Right ventricle myocardium inferior (tissue), 1 donor: ENCODE results near the gene SPAG6. TPM values are rescaled to one million over a fixed set of nuclear protein-coding genes. Genes with fewer than 3 reads are reported as not detected.
"Not testable (repeated sequence)": the region's sequence is repeated elsewhere in the genome, so short reads cannot be mapped to it uniquely, and the experiment has no call there.

Experiments used
- ATAC-seq: fragments of 200-7000 bp; cut with Tn5 transposase; one replicate; pipeline ENCODE4 v1.9.1; 2020; ENCODE audit warnings: mild to moderate bottlenecking, moderate library complexity
- DNase-seq: peaks from one replicate; pipeline ENCODE4 v3.0.0; 2021; ENCODE audit errors: missing footprints
- intact Hi-C: fragments of 100-400 bp; cut with DNase I; formaldehyde crosslinking; loops from one replicate; pipeline ENCODE4 v1.11.0; 2022
- long read RNA-seq: library from polyadenylated mRNA; unstranded; transcript quantifications from one replicate; pipeline ENCODE4 v2.0.0, GENCODE V29; 2021
- total RNA-seq: library from RNA; stranded (reverse); fragmentation: NEBNext Ultra II Directional; extraction: Animal tissue kit (Norgen Biotek cat#: 25700); gene quantifications from one replicate; pipeline ENCODE4 v1.2.1, GENCODE V29; 2021
- donor health status: DM: no; HTN: yes; CAD: no; lungs with severe emphysema.

The SPAG6 gene
- not detected for total RNA-seq
- long read RNA-seq = 0 reads

DNA sequence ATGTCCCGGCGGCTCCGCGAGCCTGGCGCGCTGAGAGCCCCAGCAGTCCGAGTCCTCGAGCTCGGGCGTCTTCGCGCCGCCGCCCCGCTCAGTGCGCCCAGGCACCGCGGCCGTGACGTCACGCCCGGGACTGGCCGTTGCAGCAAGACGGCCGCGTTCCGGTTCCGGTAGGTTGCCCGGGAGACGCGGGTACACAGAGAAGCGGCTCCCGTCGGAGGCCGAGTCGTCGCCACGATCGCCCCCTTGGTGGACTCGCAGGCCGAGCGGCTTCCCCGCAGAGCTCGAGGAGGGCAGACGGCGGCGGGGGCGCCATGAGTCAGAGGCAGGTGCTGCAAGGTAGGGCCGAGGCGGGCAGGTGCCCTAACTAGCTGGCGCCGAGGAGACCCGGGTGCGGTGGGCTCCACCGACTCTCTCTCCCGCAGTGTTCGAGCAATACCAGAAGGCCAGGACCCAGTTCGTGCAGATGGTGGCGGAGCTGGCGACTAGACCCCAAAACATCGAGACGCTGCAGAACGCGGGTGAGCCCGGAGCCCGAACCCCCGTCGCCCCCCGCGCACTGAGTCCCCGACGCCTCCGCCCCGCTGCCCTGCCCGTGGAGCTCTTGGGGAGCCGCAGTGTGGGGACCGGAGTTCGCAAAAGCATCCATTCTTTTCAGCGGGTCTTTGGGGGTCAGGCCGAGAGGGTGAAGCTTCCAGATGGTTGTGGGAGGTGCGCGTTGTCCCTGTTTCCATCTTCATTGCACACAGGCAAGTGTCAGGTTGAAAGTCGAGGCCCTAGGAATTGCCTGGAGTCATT is at the start of gene SPAG6:
Gene SPAG6 (plus strand): TSS at position 196 of the 795 bp plus-strand sequence. CDS start 116 bp downstream, at position 312.
- DNase-seq (peak; percentile 90), ATAC-seq (no peak)
- intact Hi-C loops = loop anchor here (10.0 kb wide), 1 partner anchor 639 kb away; no protein-coding TSS in a partner anchor

DNA sequence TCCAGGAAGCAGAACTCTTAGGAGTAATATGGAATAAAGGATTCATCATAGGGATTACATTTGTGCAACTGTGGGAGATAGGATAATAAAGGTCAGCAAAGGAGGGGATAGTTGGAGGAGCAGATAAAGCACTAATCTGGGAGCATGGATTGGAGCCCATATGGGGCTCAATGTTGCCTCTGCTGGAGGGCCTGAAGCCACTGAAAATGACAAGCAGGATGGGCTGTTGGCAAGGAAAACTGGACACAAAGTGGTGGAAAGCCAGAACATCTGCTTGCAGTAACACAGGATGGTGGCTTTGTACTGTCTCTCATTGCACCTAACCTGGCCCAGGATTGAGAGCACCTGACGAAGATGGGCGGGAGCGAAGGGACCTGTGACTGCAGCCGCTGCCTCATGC is 44.1 kb upstream of the SPAG6 start:
- no peak for DNase-seq
- no peak for ATAC-seq
- intact Hi-C loops = no loop called here

DNA sequence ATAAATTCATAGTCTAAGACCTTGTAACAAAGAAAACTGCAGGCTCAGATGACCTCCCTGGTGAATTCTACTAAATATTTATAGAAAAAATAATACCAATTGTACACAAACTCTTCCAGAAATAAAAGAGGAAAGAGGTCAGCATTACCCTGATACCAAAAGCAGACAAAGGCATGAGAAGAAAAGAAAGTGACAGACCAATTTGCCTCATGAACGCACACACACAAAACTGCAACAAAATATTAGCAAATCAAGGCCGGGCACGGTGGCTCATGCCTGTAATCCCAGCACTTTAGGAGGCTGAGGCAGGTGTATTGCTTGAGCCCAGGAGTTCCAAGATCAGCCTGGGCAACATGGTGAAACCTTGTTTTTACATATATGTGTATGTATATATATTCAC is 41.8 kb upstream of the SPAG6 start:
- no peak for ATAC-seq
- intact Hi-C loops = no loop called here

DNA sequence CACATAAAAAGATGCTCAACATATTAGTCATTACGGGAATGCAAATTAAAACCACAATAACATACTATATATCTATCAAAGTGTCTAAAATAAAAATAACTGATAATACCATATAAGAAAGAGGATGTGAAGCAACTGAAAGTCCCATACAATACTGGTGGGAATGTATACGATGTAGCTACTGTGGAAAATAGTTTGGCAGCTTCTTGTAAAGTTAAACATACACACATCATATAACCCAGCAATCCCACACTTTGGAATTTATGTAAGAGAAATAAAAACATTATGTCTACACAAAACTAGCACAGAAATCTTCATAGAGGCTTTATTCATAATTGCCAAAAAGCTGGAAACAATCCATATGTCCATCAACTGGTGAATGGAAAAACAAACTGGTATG is 39.6 kb upstream of the SPAG6 start:
- DNase-seq (no peak), ATAC-seq (no peak)
- intact Hi-C loops = no loop called here

More for the DNA sequence above, 41.8 kb upstream of the SPAG6 start:
- no peak for DNase-seq

DNA sequence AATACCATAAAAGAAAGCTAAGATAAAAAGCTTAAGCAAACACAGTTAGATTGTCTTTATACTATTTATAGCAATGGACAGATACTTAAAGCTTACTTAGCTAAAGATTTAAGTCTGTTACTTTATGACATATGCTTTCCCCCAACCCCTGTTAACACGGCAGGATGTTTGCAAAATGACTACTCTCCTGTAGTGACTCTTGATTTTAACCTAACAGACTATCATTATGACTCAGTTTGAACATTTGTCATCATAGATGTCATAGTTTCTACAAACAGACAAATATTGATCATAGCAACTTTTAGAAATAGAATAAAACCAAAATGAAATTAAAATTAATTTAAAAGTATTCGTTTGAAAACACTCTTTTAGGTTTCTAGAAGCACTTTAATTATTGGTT is 36.9 kb upstream of the SPAG6 start:
- ATAC-seq (no peak), DNase-seq (no peak)
- intact Hi-C loops = no loop called here

DNA sequence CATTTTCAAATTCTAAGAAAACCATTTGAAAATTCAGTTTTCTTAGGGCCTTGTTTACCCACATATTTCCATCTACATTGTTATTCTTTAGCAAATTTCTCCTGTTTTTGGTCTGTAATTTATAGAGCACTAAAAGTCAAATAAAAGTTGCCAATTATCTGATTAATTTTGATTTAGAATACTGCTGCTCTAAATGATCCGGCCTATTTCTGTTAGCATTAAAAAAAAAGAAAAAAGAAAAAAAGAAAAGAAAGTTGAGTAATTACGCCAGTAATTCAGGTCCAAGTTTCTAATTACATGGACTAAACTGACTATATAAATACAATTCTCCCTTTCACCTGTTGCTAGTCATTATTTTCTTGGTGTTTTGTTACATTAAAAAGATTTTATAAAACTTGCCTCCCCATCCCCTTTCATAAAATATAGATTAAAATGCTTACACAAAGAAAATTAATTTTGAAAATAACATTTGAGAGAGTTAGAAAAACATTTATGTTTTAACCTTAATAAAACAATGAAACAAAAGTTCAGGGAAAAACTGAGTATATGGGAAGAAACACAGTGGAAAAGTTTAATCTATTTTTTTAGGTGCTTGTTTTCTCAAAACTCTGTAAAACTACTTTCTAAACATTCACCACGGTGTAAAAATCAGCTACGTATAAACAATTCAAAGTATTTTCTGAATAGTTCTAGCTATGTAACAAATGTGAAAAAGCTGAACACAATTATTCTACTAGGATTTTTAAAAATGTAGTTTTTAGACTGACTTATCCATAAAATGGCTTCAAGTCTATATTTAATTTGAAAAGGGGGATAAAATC is 35.9 kb upstream of the SPAG6 start:
- no peak for DNase-seq
- intact Hi-C loops = no loop called here
- ATAC-seq = no peak

DNA sequence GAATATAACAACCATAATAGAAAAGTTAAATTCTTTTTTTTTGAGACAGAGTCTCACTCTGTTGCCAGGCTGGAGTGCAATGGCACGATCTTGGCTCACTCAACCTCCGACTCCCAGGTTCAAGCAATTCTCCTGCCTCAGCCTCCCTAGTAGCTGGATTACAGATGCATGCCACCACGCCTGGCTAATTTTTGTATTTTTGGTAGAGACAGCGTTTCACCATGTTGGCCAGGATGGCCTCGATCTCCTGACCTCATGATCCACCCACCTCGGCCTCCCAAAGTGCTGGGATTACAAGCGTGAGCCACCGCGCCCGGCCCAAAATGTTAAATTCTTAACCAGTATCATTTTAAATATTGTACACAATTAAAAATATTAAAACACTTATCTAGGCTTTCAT is 35.3 kb upstream of the SPAG6 start:
- DNase-seq, intact Hi-C loops, ATAC-seq: not testable (repeated sequence)

DNA sequence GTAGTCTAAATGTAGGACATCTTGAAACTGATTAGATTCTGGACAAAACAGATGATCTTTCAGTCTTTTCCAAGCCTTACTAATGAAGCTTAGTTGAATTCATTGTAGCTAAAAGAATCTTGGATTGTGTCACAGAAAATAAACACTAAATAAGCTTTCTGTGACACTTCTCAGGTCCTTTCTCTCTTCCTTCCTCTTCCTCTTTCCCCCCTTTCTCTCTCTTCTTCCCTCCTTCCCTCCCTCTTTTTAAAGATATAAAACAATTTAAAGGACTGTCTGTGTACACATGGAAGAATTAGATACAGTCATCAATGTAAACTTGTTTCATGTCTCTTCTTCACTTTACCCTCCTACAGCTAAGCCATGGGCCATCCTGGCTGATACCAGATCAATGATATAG is 34.4 kb upstream of the SPAG6 start:
- DNase-seq (no peak), ATAC-seq (no peak)
- intact Hi-C loops = no loop called here

DNA sequence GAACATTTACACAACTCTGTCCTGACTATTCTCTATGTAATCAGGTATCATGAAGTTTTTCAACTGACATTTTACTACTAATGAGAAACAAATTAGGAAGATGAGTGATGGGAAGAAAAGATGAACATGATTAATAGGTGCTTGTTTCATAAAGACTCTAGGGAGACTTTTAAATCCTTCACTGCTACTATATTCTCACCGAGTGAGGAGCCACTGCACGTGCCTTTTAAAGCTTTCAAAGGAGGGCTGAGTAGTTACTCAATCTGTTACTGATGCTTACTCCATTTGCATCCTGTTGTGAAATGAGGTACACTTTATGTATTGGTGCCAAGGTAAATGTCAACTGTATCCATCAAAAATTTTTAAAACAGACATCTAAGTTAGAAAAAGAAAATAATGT is 30.4 kb upstream of the SPAG6 start:
- intact Hi-C loops = no loop called here

DNA sequence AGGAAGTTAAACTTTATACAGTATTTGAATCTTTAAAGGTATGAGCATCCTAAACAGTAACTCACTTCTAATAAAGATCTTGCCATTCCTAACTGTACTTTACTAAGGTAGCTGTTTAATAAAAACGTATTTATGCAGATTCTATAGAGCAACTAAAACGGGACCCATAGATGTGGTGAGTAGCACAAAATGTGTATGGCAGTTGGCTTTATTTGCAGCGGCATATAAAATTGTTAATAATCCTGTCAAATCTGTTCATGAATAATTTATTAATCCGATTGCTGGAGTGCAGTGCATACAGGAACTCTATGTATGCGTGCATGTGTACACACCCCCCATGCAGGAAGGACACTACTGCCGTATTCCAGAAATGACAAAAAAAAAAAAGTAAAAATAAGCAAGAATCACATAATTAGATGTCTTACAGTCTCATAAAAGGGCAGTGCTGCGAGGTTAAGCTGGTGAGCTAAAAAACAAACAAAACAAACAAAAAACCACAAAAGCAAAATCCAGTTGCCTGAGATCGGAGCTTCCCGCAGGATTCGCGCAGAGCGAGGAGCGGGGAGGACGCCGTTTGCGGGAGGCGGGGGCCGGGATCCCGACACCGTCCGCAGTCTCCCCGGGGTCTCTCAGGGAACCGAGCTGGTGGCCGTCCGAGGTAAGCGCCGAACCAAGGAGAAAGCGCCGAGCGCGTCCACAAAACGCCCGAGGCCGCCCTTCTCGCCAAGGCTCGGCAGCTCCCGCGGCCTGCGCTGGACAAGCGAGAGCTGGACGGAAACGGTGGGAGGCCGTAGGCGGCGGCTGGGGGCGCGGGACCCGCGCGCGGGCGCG is 29.6 kb upstream of the SPAG6 start:
- ATAC-seq = no peak
- intact Hi-C loops = loop anchor here (2.0 kb wide), 1 partner anchor 87 kb away; no protein-coding TSS in a partner anchor
- no peak for DNase-seq

More for the DNA sequence above, 30.4 kb upstream of the SPAG6 start:
- DNase-seq (no peak), ATAC-seq (no peak)

DNA sequence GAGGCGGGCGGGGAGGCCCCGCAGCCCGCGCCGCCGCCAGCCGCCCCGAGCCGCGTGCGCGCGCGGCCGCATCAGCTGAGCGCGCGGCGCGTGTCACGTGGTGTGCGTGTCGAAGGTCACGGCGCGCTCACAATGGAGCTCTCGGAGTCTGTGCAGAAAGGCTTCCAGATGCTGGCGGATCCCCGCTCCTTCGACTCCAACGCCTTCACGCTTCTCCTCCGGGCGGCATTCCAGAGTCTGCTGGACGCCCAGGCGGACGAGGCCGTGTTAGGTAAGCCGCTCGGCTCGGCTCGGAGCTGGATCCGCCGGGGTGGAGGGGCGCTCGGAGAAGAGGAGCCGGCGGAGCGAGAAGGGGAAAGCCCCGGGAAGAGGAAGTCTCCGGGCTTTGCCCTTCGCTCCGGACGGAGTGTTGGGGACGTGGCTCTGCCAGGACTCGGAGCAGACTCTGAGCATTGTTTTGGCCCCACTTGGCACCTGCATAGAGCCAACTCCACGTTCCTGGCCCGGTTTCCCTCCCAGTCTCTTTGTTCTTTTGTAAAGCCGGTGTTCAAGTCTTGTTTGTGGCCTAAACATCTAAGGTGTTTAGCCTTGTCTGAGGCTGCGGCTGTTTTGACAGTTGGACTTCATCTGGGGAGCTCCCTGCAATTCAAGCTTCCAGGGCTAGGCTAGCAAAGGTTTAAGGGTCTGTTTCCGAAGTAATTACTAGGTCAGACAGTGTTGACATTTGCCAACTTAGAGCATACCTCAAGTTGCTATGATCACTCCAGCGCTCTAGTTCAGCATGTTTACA is 28.8 kb upstream of the SPAG6 start, which contains the start of gene COMMD3:
Gene COMMD3 (plus strand): TSS at position 103 of the 790 bp plus-strand sequence. CDS start 30 bp downstream, at position 133.
- intact Hi-C loops = loop anchor here (2.0 kb wide), 1 partner anchor 88 kb away; no protein-coding TSS in a partner anchor
- peak; percentile 92 for ATAC-seq
- peak; percentile 96 for DNase-seq

DNA sequence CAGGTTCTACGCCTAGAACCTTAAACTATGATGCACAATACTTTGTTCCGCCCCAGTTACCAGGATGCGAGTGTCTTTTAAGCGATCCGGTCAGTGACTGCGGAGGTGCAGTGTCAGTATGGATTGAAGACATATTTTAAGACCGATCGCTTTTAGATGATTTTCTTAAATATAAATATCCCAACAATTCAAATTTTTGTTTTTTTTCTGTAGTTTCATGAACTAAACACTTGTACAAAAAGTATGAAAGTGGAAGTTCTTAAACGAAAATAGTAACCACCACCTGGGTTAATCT is 28.3 kb upstream of the SPAG6 start:
- DNase-seq (no peak), ATAC-seq (no peak)
- intact Hi-C loops = loop anchor here (2.0 kb wide), 1 partner anchor 88 kb away; no protein-coding TSS in a partner anchor

DNA sequence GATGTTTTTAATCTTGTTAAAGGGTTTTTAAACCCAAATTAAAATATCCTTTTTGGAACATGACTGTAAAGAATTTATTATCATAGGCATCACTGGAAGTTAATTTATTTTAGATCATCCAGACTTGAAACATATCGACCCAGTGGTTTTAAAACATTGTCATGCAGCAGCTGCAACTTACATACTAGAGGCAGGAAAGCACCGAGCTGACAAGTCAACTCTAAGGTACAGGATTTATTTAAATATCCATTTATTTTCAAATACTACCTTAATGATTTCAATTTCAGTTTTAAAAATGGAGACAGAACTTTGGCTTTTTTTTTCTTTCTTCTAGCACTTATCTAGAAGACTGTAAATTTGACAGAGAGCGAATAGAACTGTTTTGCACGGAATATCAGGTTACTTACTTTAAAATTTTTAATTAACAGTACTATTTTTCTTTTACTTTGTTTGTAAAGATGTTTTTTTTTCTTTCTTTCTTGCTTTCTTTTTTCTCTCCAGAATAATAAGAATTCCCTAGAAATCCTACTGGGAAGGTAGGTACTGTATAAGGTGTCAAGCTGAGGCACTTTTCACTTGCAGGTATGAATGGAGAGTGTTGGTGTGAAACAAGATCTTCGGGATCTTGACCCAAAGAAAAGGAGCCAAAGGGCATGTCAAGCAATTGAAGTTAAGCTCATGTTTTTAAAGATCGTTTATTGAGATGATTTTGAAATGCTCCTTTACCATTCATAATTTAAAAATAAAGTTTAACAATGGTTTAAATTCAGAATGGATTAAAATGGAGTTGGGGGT is 27.3 kb upstream of the SPAG6 start:
- ATAC-seq = no peak
- no peak for DNase-seq
- intact Hi-C loops = loop anchor here (2.0 kb wide), 1 partner anchor 89 kb away; no protein-coding TSS in a partner anchor

DNA sequence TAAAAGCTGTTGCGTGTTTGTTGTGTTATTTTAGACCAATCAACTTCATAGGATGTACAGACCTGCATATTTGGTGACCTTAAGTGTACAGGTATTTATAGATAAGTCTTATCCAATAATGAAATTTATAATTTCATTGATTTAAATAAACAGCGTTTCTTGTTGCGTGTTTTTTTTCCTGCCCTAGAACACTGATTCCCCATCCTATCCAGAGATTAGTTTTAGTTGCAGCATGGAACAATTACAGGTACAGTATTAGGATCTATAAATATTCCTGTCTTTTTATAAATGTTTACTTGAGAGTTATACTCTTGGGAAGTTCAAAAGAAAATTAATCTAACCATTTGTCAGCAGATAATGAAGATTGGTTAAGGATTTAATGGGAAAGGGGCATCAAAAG is 26.5 kb upstream of the SPAG6 start:
- no peak for DNase-seq

DNA sequence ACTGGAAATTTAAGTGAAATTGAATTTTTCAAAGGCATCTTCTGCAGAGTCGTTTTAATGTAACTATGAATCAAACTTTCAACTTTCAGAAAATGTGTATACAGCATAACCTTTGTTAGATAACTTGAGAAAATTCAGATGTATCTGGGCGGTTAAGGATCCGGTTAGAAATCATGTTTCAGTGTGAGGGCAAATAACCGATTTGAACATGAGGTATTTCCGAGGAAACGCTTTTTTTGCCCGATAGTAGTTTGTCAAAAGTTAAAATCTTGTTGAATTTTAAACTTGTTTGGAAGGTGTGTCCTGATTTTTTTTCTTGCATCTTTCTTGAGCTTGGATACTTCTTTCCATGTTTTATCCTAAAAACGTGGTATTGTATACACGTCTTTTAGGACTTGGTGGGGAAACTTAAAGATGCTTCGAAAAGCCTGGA is 25.7 kb upstream of the SPAG6 start:
- intact Hi-C loops = no loop called here
- no peak for DNase-seq
- no peak for ATAC-seq

More for the DNA sequence above, 26.5 kb upstream of the SPAG6 start:
- no peak for ATAC-seq
- intact Hi-C loops = no loop called here

DNA sequence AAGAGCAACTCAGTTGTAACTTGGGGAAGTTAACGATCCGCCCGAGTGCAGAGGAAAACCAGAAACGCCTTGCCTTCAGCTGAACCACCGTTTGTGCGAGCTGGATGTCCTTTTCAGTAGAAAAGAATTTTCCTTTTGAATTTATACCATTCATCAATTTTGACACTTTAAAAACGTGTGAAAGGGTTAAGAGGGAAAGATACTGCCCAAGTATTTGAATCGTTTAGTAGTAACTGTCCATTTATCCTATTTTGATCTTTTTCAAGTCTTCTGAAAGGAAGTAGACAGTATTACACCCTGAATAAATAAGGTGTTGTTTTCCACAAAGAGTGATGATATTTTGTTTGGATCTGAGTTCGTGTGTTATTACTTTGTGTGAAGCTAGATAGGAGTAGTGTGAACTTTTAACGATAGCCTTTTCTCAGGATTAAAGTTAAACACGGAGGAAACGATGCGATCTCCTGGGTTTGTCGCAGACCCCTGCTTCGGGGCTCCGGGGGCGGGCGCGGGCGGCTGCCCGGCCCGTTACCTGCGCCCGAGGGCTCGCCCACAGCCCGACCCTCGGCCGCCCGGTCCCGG is 25.2 kb upstream of the SPAG6 start:
- ATAC-seq (no peak), DNase-seq (no peak)
- intact Hi-C loops = loop anchor here (2.0 to 10.0 kb wide), 7 partner anchors 67 to 795 kb away; partner anchors contain the start of genes DNAJC1, PIP4K2A and SKIDA1
